Activated T-helper 1 cell treated with anti-CD3 and anti-CD28 coated beads, Interleukin-12 subunit alpha, Interleukin-12 subunit beta, Interleukin-2, Interleukin-4 antibody, amounts not matched to agents 30 ng/mL and 10 ng/mL and 1 ng/mL, durations not matched to agents 14 hours and 24 hours and 36 hours (primary cell): ENCODE measurements around the gene GMCL2. TPM values are rescaled to one million over a fixed set of nuclear protein-coding genes. Genes with fewer than 3 reads are reported as not detected.

Experiments used
- DNase-seq: peaks from one replicate; pipeline ENCODE4 v3.0.0; 2021; ENCODE audit warnings: low spot score
- H3K27ac Mint-ChIP-seq: one replicate; pipeline ENCODE4 v1.8.0; 2021; ENCODE audit warnings: mild to moderate bottlenecking, mixed read lengths
- H3K27me3 Mint-ChIP-seq: one replicate; pipeline ENCODE4 v1.8.0; 2022; ENCODE audit warnings: mild to moderate bottlenecking, moderate library complexity, mixed read lengths; ENCODE audit not compliant: insufficient read depth
- H3K36me3 Mint-ChIP-seq: one replicate; pipeline ENCODE4 v1.8.0; 2021; ENCODE audit warnings: low read depth, mixed read lengths
- H3K4me1 Mint-ChIP-seq: one replicate; pipeline ENCODE4 v1.8.0; 2021; ENCODE audit warnings: low read depth, mixed read lengths
- H3K4me3 Mint-ChIP-seq: one replicate; pipeline ENCODE4 v1.8.0; 2021; ENCODE audit warnings: mild to moderate bottlenecking, moderate library complexity, mixed read lengths
- H3K9me3 Mint-ChIP-seq: one replicate; pipeline ENCODE4 v1.8.0; 2021; ENCODE audit warnings: mixed read lengths
- intact Hi-C: fragments of 100-400 bp; cut with micrococcal nuclease; formaldehyde crosslinking; loops from one replicate; pipeline ENCODE4 v1.15.1; 2024
- total RNA-seq: library from RNA; stranded (reverse); gene quantifications from 2 replicates; pipeline ENCODE4 v1.2.3, GENCODE V29; 2022

The GMCL2 gene
- total RNA-seq, 1 donor from 2014 or later, result not detected

DNA sequence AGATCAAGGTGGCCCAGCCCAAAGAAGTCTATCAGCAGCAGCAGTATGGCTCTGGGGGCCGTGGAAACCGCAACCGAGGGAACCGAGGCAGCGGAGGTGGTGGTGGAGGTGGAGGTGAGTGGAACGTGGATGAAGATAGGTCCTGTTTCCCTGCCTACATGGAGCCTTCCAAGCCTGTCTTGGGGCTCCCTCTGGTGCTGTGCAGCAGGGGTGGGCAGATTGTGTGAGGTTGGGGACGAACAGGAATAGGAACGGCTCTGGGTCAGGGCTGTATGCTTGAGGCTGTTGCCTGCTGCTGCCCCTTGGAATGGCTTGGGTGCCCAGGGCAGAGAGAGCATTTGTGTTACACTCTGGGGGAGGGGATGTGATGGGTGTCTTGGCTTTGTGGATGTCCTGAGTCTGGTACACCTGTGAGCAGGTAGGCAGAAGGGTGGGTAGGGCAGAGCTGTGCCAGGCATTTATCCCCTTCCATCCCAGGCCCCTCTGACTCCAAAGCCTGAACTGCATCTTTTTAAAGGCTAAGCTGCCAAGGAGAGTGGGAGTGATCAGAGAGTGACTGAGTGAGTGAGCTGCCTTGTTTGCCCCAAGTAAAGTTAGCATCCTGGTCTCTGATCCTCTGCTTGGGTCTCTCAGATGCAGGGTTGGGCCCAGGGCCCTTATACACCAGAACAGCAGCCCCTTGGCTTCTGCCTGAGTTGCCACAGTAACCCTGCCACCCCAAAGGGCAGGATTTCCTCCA, 22.3 kb upstream of the GMCL2 start:
- Mint-ChIP-seq H3K4me1 (peaks cover 54% of the 10 kb centered on the region), H3K4me3 (no peak overlapping the region), H3K9me3 (no peaks in the 10 kb centered on the region), H3K27ac (no peak overlapping the region), H3K27me3 (no peaks in the 10 kb centered on the region), H3K36me3 (peaks cover 76% of the 10 kb centered on the region)
- no peak for DNase-seq
- intact Hi-C loops, result loop anchor here (10.0 kb wide), 2 partner anchors 1185 to 1405 kb away; partner anchors contain the start of gene ZNF346

DNA sequence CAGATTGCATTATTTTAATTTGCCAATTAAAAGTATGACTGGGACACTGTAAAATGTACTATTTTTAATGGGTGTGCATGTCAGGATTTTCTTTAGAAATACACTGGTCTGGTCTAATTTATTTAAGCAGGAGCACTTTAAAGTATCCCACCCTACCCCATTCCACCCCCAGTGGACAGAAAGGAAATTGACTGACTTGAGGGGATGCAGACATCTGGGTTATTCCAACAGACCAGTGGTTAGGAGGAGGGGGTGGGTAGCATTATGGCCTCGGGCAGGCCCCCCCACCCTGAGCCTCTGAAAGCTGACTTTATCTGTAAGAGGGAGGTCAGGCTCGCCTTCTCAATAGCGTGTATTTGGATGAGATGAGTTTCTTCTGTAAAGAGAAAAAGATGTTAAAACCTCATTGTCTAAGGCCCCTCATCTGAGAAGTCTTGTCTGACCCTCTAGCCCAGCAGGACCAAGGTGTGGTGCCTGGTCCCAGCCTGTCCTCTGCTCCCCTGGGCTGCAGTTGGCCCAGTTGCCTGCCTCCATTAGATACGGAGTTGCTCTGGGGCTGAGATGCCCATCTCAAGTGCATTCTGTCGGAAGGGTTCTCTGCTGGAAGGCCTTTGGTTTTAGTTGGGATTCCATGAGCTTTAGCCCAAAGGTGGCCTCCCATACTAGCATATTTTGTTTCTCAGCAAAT, 21.5 kb upstream of the GMCL2 start:
- Mint-ChIP-seq H3K27me3 (peaks cover 2% of the 10 kb centered on the region), H3K36me3 (peaks cover 74% of the 10 kb centered on the region), H3K9me3 (no peaks in the 10 kb centered on the region), H3K4me1 (peaks cover 54% of the 10 kb centered on the region), H3K27ac (no peak overlapping the region), H3K4me3 (no peak overlapping the region)
- no peak for DNase-seq
- intact Hi-C loops, result loop anchor here (10.0 kb wide), 2 partner anchors 1184 to 1406 kb away; partner anchors contain the start of gene ZNF346

- Mint-ChIP-seq H3K4me1 (peaks cover 47% of the 10 kb centered on the region), H3K4me3 (peak overlapping the region; percentile 88), H3K9me3 (no peaks in the 10 kb centered on the region), H3K27me3 (peaks cover 2% of the 10 kb centered on the region), H3K36me3 (peaks cover 70% of the 10 kb centered on the region), H3K27ac (peak overlapping the region; percentile 36)
- no peak for DNase-seq
- intact Hi-C loops, result loop anchor here (10.0 kb wide), 2 partner anchors 1183 to 1407 kb away; partner anchors contain the start of gene ZNF346
Observed at GRCh38 chr5:178207917-178208280, 20.7 kb upstream of the GMCL2 start.

GRCh38 chr5:178207183-178207916, 20.2 kb upstream of the GMCL2 start:
- H3K36me3 Mint-ChIP-seq, result peaks cover 65% of the 10 kb centered on the region

DNA sequence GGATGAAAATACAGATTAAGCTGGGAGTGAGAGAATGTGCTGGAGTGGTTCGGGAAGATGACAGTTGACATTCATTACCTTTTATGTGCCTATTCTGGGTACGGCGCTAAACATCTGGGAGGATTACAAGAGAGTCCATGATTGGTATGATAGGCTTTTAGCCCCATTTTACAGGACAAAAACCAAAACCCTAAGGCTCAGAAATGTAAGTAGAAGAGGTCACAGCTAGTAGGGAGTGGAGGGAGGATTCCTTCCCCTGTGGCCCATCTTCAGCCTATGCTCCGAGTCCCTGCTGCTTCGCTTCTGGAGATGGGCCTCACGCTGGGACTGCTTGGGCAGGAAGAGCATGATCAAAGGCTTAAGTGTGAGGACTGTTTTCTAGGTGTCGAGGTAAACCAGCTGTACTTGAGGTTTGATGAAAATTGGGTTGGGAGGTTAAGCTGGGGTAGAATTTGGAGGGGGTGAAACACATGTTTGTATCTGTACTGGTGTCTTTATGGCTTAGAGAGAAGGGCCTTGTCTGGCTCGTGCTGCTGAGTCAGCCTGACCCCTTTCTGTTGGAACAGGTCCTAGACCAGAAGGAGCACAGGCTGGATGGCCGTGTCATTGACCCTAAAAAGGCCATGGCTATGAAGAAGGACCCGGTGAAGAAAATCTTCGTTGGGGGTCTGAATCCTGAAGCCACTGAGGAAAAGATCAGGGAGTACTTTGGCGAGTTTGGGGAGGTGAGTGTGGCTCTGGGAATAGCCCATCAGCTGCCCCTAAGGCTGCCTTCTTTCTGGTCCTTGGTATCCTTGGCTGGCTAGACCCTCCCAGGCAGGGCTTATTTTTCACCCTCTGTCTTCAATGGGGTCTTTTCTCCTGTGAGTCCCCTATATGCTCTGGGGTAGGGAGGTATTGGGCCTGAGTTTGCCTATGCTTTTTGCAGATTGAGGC, 19.3 kb upstream of the GMCL2 start:
- Mint-ChIP-seq H3K4me1 (peaks cover 47% of the 10 kb centered on the region), H3K36me3 (peaks cover 58% of the 10 kb centered on the region)
- no peak for DNase-seq

More at GRCh38 chr5:178207183-178207916, 20.2 kb upstream of the GMCL2 start:
- Mint-ChIP-seq H3K4me1 (peaks cover 47% of the 10 kb centered on the region), H3K27me3 (peaks cover 2% of the 10 kb centered on the region), H3K4me3 (peak overlapping the region; percentile 88), H3K9me3 (no peaks in the 10 kb centered on the region), H3K27ac (peak overlapping the region; percentile 36)
- no peak for DNase-seq
- intact Hi-C loops, result loop anchor here (10.0 kb wide), 2 partner anchors 1183 to 1407 kb away; partner anchors contain the start of gene ZNF346

GRCh38 chr5:178205749-178206047, 18.5 kb upstream of the GMCL2 start:
- Mint-ChIP-seq H3K9me3 (no peaks in the 10 kb centered on the region), H3K27ac (peak overlapping the region; percentile 76), H3K4me1 (peaks cover 47% of the 10 kb centered on the region), H3K27me3 (peaks cover 2% of the 10 kb centered on the region), H3K4me3 (peak overlapping the region; percentile 88), H3K36me3 (peaks cover 50% of the 10 kb centered on the region)
- no peak for DNase-seq
- intact Hi-C loops, result loop anchor here (10.0 kb wide), 2 partner anchors 1181 to 1409 kb away; partner anchors contain the start of gene ZNF346

More for the DNA sequence above, 19.3 kb upstream of the GMCL2 start:
- intact Hi-C loops, result loop anchor here (10.0 kb wide), 2 partner anchors 1182 to 1408 kb away; partner anchors contain the start of gene ZNF346
- peak overlapping the region; percentile 76 for H3K27ac Mint-ChIP-seq
- peaks cover 2% of the 10 kb centered on the region for H3K27me3 Mint-ChIP-seq
- H3K9me3 Mint-ChIP-seq, result no peaks in the 10 kb centered on the region
- H3K4me3 Mint-ChIP-seq, result peak overlapping the region; percentile 88

DNA sequence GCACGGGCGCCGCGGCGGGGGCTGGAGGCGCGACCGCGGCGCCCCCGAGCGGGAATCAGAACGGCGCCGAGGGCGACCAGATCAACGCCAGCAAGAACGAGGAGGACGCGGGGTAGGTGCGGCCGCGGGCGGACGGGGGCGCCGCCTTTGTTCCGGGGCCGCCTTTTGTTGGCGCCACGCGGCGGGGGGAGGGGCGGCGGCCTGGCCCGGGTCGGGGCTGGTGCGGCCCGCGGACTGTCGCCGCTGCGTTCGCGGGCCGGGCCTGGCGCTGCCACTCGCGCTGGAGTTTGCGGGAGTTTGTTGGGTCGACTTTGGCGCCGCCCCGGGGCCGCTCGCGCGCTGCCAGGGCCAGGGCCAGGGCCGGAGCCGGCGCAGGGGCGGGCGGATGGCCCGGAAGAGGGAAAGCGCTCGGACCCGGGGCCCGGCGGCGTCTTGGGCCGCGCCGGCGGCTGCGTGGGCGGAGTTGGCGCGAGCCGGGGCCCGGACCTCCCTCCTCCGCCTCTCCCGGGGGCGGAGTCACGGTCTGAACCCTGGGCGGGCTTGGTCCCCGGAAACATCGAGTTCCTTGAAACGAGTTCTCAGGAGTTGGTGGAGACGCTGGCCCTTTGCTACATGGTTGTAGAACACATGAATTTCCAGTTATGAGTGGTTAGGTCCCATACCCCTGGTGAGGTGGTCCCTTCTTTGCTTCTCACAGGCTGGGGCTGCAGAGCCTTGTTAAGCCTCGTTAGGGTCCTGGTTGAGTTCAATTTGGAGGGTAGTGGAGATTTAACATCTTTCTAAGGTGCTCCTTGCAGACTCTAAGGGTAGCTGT, 18.0 kb upstream of the GMCL2 start:
- Mint-ChIP-seq H3K27me3 (peaks cover 2% of the 10 kb centered on the region), H3K27ac (peak overlapping the region; percentile 34), H3K4me1 (peaks cover 43% of the 10 kb centered on the region), H3K4me3 (peak overlapping the region; percentile 88), H3K9me3 (no peaks in the 10 kb centered on the region), H3K36me3 (peaks cover 45% of the 10 kb centered on the region)
- intact Hi-C loops, result loop anchor here (1.0 to 10.0 kb wide), 6 partner anchors 27 to 1410 kb away; partner anchors contain the start of genes B4GALT7, PHYKPL and ZNF346
- peak; percentile 72 for DNase-seq

DNA sequence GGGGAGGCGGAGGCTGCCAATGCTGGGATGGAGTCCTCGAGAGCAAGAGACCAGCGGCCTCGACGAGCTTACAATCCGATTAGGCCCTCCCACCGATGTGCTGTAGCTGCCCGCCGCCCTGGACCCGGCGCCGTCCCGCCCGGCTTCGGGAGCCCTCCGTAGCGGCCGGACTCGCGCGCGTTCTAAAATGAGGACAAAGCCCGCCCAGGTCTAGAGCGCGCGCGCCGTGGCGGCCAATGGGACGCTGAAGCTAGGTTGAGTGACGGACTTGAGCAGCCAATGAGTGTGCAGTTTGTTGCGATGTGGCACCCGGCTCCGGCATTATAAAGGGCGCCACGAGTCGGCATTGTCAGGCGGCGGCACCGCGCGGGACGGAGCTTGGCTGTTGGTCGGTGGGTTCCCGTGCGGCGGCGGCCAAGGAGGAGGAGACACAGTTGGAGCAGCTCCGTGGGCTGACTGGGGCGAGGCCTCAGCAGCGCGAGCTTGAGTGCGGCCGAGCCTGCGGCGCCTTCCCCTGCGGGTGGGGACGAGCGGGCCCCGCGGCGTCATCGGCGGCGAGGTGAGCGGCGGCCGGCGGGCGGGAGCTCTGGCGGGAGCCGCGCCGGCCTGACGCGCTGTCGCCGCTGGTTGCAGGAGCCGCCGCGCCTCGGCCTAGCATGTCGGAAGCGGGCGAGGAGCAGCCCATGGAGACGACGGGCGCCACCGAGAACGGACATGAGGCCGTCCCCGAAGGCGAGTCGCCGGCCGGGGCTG, 17.2 kb upstream of the GMCL2 start, which contains the start of gene HNRNPAB:
HNRNPAB (plus strand) TSS at position 352 of the 753 bp plus-strand sequence; CDS start at position 657, 305 bp downstream.
- Mint-ChIP-seq H3K4me1 (peaks cover 36% of the 10 kb centered on the region), H3K36me3 (peaks cover 38% of the 10 kb centered on the region), H3K27me3 (peaks cover 2% of the 10 kb centered on the region), H3K9me3 (no peaks in the 10 kb centered on the region), H3K27ac (peak within 1 kb of the TSS; percentile 100), H3K4me3 (peak within 1 kb of the TSS; percentile 99)
- DNase-seq, result peak; percentile 94
- intact Hi-C loops, result loop anchor here (1.0 to 10.0 kb wide), 6 partner anchors 28 to 1410 kb away; partner anchors contain the start of genes B4GALT7, PHYKPL and ZNF346

DNA sequence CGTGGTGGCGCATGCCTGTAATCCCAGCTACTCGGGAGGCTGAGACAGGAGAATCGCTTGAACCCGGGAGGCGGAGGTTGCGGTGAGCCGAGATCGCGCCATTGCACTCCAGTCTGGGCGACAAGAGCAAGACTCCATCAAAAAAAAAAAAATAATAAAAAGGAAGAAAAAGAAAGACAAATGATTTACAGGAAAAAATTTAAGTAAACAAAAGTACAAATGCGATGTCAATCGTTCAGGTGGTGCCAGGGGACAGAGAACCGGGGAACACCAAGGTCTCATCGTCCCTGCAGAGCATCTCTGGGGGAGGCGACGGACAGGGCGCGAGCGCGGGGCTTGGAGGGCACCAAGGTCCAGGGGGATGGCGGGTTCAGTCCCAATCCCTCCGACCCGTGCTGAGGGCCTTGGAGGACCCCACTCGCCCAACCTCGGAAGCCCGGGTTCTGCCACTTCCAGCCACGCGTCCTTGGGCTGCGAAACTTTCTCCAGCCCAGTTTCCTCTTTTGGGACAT, 16.6 kb upstream of the GMCL2 start:
- Mint-ChIP-seq H3K27ac (peak overlapping the region; percentile 76), H3K4me1 (peaks cover 30% of the 10 kb centered on the region), H3K4me3 (peak overlapping the region; percentile 99), H3K36me3 (peaks cover 32% of the 10 kb centered on the region), H3K9me3 (no peaks in the 10 kb centered on the region), H3K27me3 (peaks cover 2% of the 10 kb centered on the region)
- intact Hi-C loops, result loop anchor here (1.0 to 10.0 kb wide), 6 partner anchors 29 to 1411 kb away; partner anchors contain the start of genes B4GALT7, PHYKPL and ZNF346
- no peak for DNase-seq

DNA sequence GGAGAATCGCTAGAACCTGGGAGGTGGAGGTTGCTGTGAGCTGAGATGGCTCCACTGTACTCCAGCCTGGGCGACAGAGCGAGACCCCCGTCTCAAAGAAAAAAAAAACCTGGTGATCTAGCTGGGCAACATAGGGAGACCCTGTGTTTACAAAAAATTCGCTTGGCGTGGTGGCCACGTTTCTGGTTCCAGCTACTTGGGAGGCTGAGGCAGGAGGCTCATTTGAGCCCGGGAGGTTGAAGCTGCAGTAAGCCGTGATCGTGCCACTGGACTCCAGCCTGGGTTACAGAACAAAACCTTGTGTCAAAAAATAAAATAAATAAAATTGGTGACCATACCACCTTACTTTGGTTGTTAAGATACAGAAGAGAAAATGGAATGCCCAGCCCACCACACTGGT, 15.4 kb upstream of the GMCL2 start:
- Mint-ChIP-seq H3K36me3 (peaks cover 25% of the 10 kb centered on the region), H3K4me1 (peaks cover 23% of the 10 kb centered on the region), H3K4me3 (peak overlapping the region; percentile 64), H3K27me3 (peaks cover 2% of the 10 kb centered on the region), H3K27ac (no peak overlapping the region), H3K9me3 (no peaks in the 10 kb centered on the region)
- no peak for DNase-seq
- intact Hi-C loops, result loop anchor here (10.0 kb wide), 2 partner anchors 1178 to 1412 kb away; partner anchors contain the start of gene ZNF346
